Activated T-cell treated with anti-CD3 and anti-CD28 coated beads for 1 hour (primary cell): ENCODE results near the gene AGA.

ENCODE experiments used
- DNase-seq: peaks from one replicate; pipeline ENCODE4 v3.0.0-alpha.2; 2020; ENCODE audit warnings: low read depth

The AGA gene

GRCh38 chr4:177447417-177448004, 5.3 kb upstream of the AGA start:
- DNase-seq: no peak

- no peak for DNase-seq
Observed at GRCh38 chr4:177446586-177446985, 4.3 kb upstream of the AGA start.

- no peak for DNase-seq
Observed at GRCh38 chr4:177444911-177445736, 2.9 kb upstream of the AGA start.

GRCh38 chr4:177441061-177441802, 1.0 kb downstream of the AGA start:
- DNase-seq: no peak

GRCh38 chr4:177436456-177436855, 5.8 kb downstream of the AGA start:
- no peak for DNase-seq

- no peak for DNase-seq
Observed at GRCh38 chr4:177434667-177435066, 7.6 kb downstream of the AGA start.

GRCh38 chr4:177427192-177427591, 15.0 kb downstream of the AGA start:
- DNase-seq: no peak

GRCh38 chr4:177419434-177419833, 22.8 kb downstream of the AGA start:
- DNase-seq: no peak

GRCh38 chr4:177413656-177414055, 28.6 kb downstream of the AGA start:
- DNase-seq: no peak

GRCh38 chr4:177413076-177413475, 29.2 kb downstream of the AGA start:
- DNase-seq: no peak

- no peak for DNase-seq
Observed at GRCh38 chr4:177411996-177412395, 30.2 kb downstream of the AGA start.

GRCh38 chr4:177410566-177410965, 31.7 kb downstream of the AGA start:
- DNase-seq: no peak

- no peak for DNase-seq
Observed at GRCh38 chr4:177408023-177408422, 34.2 kb downstream of the AGA start.

GRCh38 chr4:177405508-177405907, 36.7 kb downstream of the AGA start:
- no peak for DNase-seq

- DNase-seq: no peak
Observed at GRCh38 chr4:177404986-177405385, 37.3 kb downstream of the AGA start.

- no peak for DNase-seq
Observed at GRCh38 chr4:177404342-177404741, 37.9 kb downstream of the AGA start.

- no peak for DNase-seq
Observed at GRCh38 chr4:177403746-177404145, 38.5 kb downstream of the AGA start.

GRCh38 chr4:177401658-177402273, 40.5 kb downstream of the AGA start:
- DNase-seq: no peak

GRCh38 chr4:177400030-177400429, 42.2 kb downstream of the AGA start:
- no peak for DNase-seq

- no peak for DNase-seq
Observed at GRCh38 chr4:177396352-177396751, 45.9 kb downstream of the AGA start.

- DNase-seq: no peak
Observed at GRCh38 chr4:177393236-177393635, 49.0 kb downstream of the AGA start.

- DNase-seq: no peak
Observed at GRCh38 chr4:177391953-177392352, 50.3 kb downstream of the AGA start.

- no peak for DNase-seq
Observed at GRCh38 chr4:177391287-177391686, 51.0 kb downstream of the AGA start.
